HepG2 (cell line): ENCODE measurements around the gene AXIN2. TPM values are rescaled to one million over a fixed set of nuclear protein-coding genes. Genes with fewer than 3 reads are reported as not detected.

Experiments
- ARID5B ChIP-seq: IDR thresholded peaks from 2 replicates; pipeline ENCODE4 v1.4.0; 2020; ENCODE audit warnings: mild to moderate bottlenecking, missing genetic modification reagents
- EZH2 ChIP-seq: conservative IDR thresholded peaks from 2 replicates; pipeline ENCODE4 v1.6.1; 2012; ENCODE audit warnings: mild to moderate bottlenecking, low read depth, low read length, moderate library complexity
- KDM5B ChIP-seq: sonication (generic); formaldehyde crosslinking; IDR thresholded peaks from 2 replicates; pipeline ENCODE4 v1.4.0; 2020; ENCODE audit warnings: missing genetic modification reagents, mild to moderate bottlenecking, borderline replicate concordance
- PAX8 ChIP-seq: sonication (generic); formaldehyde crosslinking; IDR thresholded peaks from 2 replicates; pipeline ENCODE4 v1.8.0; 2022; ENCODE audit warnings: mild to moderate bottlenecking, missing genetic modification reagents, borderline replicate concordance
- PAXIP1 ChIP-seq: sonication (generic); formaldehyde crosslinking; conservative IDR thresholded peaks from 2 replicates; pipeline ENCODE4 v1.4.0; 2020; ENCODE audit warnings: mild to moderate bottlenecking, missing genetic modification reagents, moderate library complexity
- PHF5A ChIP-seq: IDR thresholded peaks from one replicate; pipeline ENCODE4 v1.6.1; 2018; ENCODE audit warnings: low read depth, missing genetic modification reagents; ENCODE audit not compliant: unreplicated experiment
- RBM39 ChIP-seq: fragments of 200-400 bp; formaldehyde crosslinking; IDR thresholded peaks from one replicate; pipeline ENCODE4 v1.6.1; 2018; ENCODE audit warnings: antibody characterized with exemption, mild to moderate bottlenecking, low read depth, low read length; ENCODE audit not compliant: poor library complexity, severe bottlenecking
- RXRA ChIP-seq: sonication (generic); formaldehyde crosslinking; IDR thresholded peaks from 2 replicates; pipeline ENCODE4 v1.5.1; 2020; ENCODE audit warnings: missing genetic modification reagents
- SALL2 ChIP-seq: sonication (generic); formaldehyde crosslinking; IDR thresholded peaks from 2 replicates; pipeline ENCODE4 v1.8.1; 2023; ENCODE audit warnings: mild to moderate bottlenecking, missing genetic modification reagents, inconsistent platforms
- TEAD3 ChIP-seq: optimal IDR thresholded peaks from 2 replicates; pipeline ENCODE3; 2016; ENCODE audit warnings: borderline replicate concordance
- THRA ChIP-seq: sonication (generic); formaldehyde crosslinking; IDR thresholded peaks from 2 replicates; pipeline ENCODE4 v1.4.0; 2020; ENCODE audit warnings: missing genetic modification reagents, borderline replicate concordance
- ZBTB3 ChIP-seq: sonication (generic); formaldehyde crosslinking; IDR thresholded peaks from 2 replicates; pipeline ENCODE4 v1.4.0; 2020; ENCODE audit warnings: low read depth, mild to moderate bottlenecking, moderate library complexity, missing genetic modification reagents, borderline replicate concordance
- ZBTB44 ChIP-seq: sonication (generic); formaldehyde crosslinking; IDR thresholded peaks from 2 replicates; pipeline ENCODE4 v1.4.0; 2020; ENCODE audit warnings: missing genetic modification reagents
- ZNF549 ChIP-seq: sonication (generic); formaldehyde crosslinking; IDR thresholded peaks from 2 replicates; pipeline ENCODE4 v1.5.0; 2020; ENCODE audit warnings: missing genetic modification reagents
- ZNF558 ChIP-seq: sonication (generic); formaldehyde crosslinking; IDR thresholded peaks from 2 replicates; pipeline ENCODE4 v1.9.0; 2022; ENCODE audit warnings: mild to moderate bottlenecking, missing genetic modification reagents, borderline replicate concordance
- polyA plus RNA-seq, 8 experiments: library from polyadenylated mRNA; depleted of rRNA in 3 of 8; stranded (reverse) in 7 of 8; unstranded in 1 of 8; fragments of >200 nt; fragmentation: Illumina TruSeq in 4 of 8; extraction: Trizol in 4 of 8; gene quantifications; 2 replicates each; pipeline versions ENCODE4 v1.2.1 to v1.2.3, GENCODE V29; 2011 to 2016; ENCODE audit warnings: low read depth in 4 of 8, missing spikeins in 1 of 8, mixed read lengths in 1 of 8; ENCODE audit not compliant: insufficient read depth in 1 of 8
- total RNA-seq, 5 experiments: library from RNA; depleted of rRNA; stranded (reverse); fragments of >200 nt; fragmentation: Illumina TruSeq; extraction: Trizol; gene quantifications; 2 replicates each; pipeline ENCODE4 v1.2.3, GENCODE V29; 2016; ENCODE audit warnings: low read depth in 1 of 5

Gene AXIN2
- total and polyA plus RNA-seq, 2 of the 13 experiments (the other 11 are each of a cell fraction or from before 2014, with no cell fraction given): 58.6 to 63.4 TPM

- peak; percentile 95 for TF ChIP-seq TEAD3 (CRISPR knock-in tag)
- TF ChIP-seq KDM5B (CRISPR knock-in tag): peak; percentile 55; the same call in 1 of the 2 replicates
- peak; percentile 72; the same call in 1 of the 2 replicates for TF ChIP-seq THRA (CRISPR knock-in tag)
- TF ChIP-seq EZH2: no peak
- peak; percentile 78; the same call in 1 of the 2 replicates for TF ChIP-seq ZBTB3 (CRISPR knock-in tag)
- no peak for TF ChIP-seq ZNF558
- TF ChIP-seq ARID5B (CRISPR knock-in tag): peak; percentile 97
- TF ChIP-seq ZBTB44 (CRISPR knock-in tag): no peak; the same call in 1 of the 2 replicates
- TF ChIP-seq PHF5A: peak; percentile 75
- TF ChIP-seq RBM39: no peak
- peak; percentile 96 for TF ChIP-seq PAXIP1
- TF ChIP-seq RXRA (CRISPR knock-in tag): peak; percentile 96
- TF ChIP-seq SALL2 (CRISPR knock-in tag): peak; percentile 54; the same call in 1 of the 2 replicates
- TF ChIP-seq ZNF549 (CRISPR knock-in tag): no peak
- TF ChIP-seq PAX8: no peak
Observed at GRCh38 chr17:65557349-65558310, 3.8 kb downstream of the AXIN2 start (continued).
